HG03060 (cell line): Measurements from ENCODE around the gene DHCR24.
A peak's percentile ranks its signal among the peaks of the same experiment; 100 is the strongest.
"Not testable (repeated sequence)": the region's sequence is repeated elsewhere in the genome, so short reads cannot be mapped to it uniquely, and the experiment has no call there.

Source experiments
- ATAC-seq: cut with Tn5 transposase; IDR thresholded peaks from one replicate; pipeline ENCODE4 v1.9.1; 2021; ENCODE audit warnings: low read depth, moderate number of reproducible peaks; ENCODE audit not compliant: unreplicated experiment

The DHCR24 gene, protein sequence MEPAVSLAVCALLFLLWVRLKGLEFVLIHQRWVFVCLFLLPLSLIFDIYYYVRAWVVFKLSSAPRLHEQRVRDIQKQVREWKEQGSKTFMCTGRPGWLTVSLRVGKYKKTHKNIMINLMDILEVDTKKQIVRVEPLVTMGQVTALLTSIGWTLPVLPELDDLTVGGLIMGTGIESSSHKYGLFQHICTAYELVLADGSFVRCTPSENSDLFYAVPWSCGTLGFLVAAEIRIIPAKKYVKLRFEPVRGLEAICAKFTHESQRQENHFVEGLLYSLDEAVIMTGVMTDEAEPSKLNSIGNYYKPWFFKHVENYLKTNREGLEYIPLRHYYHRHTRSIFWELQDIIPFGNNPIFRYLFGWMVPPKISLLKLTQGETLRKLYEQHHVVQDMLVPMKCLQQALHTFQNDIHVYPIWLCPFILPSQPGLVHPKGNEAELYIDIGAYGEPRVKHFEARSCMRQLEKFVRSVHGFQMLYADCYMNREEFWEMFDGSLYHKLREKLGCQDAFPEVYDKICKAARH

GRCh38 chr1:54886724-54887664 is at the start of gene DHCR24:
Gene DHCR24 (minus strand): TSS chr1:54887195. CDS start chr1:54887119, 76 bp downstream.
- ATAC-seq: peak; percentile 69

DNA sequence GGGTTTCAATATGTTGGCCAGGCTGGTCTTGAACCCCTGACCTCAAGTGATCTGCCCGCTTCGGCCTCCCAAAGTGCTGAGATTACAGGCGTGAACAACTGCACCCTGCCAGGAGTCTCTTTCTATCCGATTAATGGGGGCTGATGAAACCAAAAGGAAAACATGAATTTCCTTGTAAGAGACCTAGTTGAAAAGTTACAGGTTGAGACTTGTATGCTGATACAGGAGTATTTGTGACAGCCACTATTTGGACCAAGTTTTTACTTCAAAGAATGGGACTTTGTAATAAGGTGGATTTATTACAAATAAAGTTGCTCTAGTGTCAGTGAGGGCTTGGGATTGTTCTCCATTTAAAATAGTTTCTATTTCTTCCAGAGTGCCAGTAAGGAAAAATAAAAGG is 49.8 kb upstream of the DHCR24 start:
- ATAC-seq: no peak

GRCh38 chr1:54934869-54935268 is 47.9 kb upstream of the DHCR24 start:
- ATAC-seq: no peak

DNA sequence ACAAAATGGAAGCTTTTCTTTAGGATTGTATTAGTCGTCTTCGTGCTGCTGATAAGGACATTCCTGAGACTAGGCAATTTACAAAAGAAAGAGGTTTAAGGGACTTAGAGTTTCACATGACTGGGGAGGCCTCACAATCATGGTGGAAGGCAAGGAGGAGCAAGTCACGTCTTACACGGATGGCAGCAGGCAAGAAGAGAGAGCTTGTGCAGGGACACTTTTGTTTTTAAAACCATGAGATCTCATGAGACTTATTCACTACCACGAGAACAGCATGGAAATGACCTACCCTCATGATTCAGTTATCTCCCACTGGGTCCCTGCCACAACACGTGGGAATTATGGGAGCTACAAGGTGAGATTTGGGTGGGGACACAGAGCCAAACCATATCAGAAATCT is 47.1 kb upstream of the DHCR24 start:
- ATAC-seq: not testable (repeated sequence)

- ATAC-seq: no peak
Measured at GRCh38 chr1:54931275-54931840, 44.4 kb upstream of the DHCR24 start.

GRCh38 chr1:54929700-54930099 is 42.7 kb upstream of the DHCR24 start:
- no peak for ATAC-seq

DNA sequence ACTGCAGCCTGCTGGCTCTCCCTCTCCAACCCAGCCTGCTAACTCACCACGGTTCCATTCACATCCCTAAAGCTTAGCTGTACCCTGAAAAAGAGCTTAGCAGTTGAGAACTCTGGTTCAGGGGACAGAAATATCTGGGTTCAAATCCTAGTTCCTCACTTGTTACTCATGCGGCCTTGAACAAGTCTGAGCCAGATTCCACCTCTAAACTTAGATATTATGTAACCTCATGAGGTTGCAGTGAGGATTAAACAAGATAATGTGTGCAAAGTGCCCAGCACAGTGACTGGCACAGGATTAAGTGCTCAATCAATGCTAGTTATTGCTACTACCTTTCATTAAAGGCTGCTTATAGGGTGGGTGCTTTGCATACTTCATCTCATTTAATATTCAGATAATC is 41.3 kb upstream of the DHCR24 start:
- no peak for ATAC-seq

DNA sequence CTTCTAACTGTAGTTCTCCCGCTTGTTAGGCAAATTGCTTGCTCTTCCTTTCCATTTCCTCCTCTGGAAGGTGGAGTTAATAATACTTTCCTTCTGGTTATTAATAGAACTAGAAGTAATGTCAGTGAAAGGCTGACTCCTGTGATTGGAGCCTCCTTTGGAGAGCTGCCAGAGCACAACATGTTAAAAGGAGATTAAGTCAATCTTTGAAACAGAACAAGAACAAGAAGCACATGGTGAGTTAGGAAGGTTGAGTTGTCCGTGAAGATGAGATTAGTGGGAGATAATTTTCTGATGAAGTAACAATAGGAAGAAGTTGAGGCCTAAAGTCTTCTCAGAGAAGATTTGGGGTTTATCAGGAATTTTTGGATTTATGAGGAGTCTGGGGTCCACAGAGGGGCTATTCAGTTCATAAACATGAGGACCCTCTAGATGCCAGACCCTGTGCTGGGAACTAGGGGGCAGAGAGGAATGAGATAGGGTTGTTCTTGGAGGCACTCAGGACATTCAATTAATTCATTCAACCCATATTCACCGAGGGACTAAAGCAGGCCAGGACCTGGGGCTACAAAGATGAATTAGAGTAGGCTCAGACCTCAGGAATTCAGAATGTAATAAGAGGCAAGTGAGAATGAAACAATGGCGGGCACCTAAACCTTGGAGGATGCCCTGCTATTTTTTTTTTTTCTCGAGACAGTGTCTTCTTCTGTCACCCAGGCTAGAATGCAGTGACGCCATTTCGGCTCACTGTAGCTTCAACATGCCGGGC is 40.7 kb upstream of the DHCR24 start:
- ATAC-seq: no peak

- no peak for ATAC-seq
Measured at GRCh38 chr1:54926970-54927369, 40.0 kb upstream of the DHCR24 start.

DNA sequence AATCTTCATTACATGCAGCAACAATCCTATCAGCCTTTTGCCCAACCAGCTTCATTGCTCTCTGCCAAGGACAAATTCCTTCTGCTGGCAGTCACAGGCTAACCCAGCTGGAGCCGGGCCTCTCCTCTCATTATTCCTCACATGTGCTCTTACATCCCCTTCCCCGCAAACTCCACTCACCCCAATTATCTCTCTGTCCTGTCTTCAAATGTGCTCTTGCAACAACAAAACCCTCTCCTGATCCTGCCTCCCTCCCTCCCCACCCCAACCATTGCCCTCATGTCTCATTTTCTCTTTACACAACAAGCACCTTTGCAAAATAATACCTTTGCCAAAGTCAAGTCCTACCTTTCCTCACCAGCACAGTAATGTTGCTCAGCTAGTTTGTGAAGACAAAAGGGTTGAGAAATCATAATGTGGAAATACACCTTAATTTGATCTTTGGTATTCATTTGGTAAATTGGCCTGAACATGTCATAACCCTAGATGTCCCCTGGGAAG is 36.0 kb upstream of the DHCR24 start:
- ATAC-seq: no peak

DNA sequence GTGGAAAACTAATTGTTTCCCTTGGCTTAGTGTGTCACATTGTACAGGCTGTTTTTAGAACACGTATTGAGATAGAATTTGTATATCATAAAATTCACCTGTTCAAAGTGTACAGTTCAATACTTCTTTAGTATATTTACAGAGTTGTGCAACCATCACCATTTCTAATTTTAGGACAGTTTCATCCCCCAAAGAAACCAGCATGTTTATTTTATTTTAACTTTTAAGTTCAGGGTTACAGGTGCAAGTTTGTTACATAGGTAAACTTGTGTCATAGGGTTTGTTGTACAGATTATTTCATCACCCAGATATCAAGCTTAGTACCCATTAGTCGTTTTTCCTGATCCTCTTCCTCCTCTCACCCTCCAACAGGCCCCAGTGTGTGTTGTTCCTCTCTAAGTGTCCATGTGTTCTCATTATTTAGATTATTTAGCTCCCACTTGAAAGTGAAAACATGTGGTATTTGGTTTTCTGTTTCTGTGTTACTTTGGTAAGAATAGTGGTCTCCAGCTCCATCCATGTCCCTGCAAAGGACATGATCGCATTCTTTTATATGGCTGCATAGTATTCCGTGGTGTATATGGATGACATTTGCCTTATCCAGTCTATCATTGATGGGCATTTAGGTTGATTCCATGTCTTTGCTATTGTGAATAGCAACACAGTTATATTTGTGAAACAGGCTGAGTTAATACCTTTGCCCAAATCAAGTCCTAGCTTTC is 35.2 kb upstream of the DHCR24 start:
- ATAC-seq: no peak

DNA sequence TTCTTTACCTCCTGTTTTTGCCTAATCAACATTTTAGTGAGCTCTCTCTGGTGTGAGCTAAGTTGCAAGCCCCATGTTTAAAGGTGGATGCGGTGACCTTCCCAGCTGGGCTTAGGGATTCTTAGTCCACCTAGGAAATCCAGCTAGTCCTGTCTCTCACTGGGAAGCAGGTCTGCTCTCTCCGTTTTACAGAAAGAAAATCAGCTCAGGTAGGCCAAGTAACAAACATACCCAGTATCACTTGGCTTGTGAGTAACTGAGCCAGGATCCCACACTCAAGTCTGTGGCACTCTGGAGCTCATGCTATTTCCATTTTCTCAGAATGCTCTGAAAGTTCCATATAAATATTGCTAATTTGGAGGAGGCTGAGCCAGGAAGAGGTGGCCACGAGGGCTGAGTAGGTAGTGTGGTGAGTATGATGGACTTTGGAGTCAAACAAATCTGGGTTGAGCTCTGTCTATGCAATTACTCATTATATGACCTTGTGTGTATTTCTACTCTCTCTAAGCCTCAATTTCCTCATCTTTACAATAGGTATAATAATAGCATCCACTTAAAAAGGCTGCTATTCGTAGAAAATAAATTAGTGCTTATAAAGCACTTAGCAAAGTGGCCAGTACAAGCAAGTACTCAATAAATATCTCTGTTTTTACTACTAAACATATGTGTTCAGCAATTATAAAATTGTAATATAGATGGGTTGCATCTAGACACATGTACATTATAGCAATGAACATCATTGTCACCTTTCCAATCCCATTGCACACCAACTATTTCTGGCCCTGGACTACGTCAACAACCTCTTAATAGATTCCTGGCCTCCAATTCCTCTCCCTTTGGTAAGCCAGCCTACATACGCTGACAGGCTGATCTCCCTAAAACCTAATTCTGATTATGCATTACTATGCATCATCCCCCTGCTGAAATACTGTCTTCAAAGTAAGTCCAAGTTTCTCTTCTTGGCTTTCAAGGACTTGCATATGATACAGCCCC is 32.7 kb upstream of the DHCR24 start:
- no peak for ATAC-seq

GRCh38 chr1:54911076-54911475 is 24.1 kb upstream of the DHCR24 start:
- ATAC-seq: not testable (repeated sequence)

GRCh38 chr1:54906586-54906985 is 19.6 kb upstream of the DHCR24 start:
- no peak for ATAC-seq

DNA sequence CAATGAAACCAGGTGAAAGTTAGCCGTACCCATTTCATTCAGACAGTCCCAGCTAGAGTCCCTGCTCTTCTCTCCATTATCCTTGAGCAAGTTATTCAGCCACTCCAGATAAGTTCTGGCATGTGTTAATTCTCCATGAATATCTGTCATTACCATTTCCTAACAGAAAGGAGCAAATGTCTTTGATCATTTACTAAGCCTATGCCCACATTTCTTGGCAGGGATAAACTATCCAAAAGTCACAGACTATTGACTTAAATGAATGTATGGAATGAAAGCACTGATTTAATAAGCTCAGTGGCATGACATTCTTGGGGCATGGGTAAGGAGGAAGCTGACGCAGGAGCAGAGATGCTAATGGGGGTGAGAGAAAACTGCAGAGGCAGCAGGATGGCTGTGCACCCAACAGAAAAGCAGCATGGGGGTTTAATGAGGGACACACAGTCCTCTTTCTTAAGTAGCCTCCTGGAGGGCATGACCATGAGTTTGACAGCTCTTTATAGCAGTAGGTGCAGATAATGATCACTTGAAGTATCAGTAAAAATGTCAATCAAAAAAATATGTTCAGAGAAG is 17.6 kb upstream of the DHCR24 start:
- ATAC-seq: no peak

DNA sequence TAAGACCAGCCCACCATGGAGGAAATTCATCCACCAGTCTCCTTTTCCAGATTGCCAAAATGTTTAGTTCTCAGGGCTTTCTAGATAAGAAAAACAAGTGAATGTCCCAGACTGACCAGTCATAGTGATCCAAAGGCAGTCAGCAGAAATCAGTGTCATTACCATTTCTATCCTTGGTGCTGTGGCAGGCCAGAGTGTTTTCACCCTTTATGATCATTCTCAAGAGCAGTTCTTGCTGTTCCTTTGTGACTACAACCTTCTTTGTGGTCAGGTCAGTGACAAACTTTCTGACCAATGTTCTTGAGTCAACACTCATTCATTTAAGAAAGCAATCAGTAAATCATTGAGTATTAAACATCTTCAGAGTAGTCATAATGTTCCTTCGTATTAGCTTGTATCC is 7.3 kb upstream of the DHCR24 start:
- ATAC-seq: no peak

DNA sequence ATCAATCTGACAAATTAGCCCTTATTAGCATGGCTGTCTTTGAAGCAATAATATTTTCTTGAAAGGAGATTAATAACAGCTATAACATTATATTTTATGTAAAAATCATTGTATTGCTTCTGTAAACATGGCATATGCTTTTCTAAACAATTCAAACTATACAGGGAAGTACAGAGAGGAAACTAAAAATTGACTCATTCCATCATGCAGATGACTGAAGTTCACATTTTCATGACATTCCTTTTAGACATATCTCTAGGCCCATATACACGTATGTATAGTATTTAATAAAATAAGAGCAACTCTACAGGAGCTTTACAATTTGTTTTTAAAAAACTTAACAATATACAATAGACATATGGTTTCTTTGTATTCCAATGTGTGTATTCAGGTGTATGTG is 5.6 kb upstream of the DHCR24 start:
- no peak for ATAC-seq
